Gastrocnemius medialis (tissue), 4 donors: ENCODE data around the gene MASP1.

ENCODE experiments used
- POLR2A ChIP-seq, 2 donors: fragments of 450-650 bp; IDR thresholded peaks; one replicate each; pipeline ENCODE4 v1.6.1; 2017; ENCODE audit warnings: antibody characterized with exemption in 2 of 2, mild to moderate bottlenecking in 2 of 2, moderate library complexity in 2 of 2
- TF ChIP-seq, protein P1 (sequence below), 5 experiments: fragments of 450-650 bp in 3 of 5; fragments of 200-600 bp in 2 of 5; sonication (generic) in 2 of 5; IDR thresholded peaks in 4 of 5; conservative IDR thresholded peaks in 1 of 5; 1 replicate in 4 of 5; 2 replicates in 1 of 5; pipeline ENCODE4 v1.5.1; 2016 to 2019; ENCODE audit warnings: antibody characterized with exemption in 5 of 5, mild to moderate bottlenecking in 3 of 5, moderate library complexity in 3 of 5

- TF ChIP-seq, protein P1, sequence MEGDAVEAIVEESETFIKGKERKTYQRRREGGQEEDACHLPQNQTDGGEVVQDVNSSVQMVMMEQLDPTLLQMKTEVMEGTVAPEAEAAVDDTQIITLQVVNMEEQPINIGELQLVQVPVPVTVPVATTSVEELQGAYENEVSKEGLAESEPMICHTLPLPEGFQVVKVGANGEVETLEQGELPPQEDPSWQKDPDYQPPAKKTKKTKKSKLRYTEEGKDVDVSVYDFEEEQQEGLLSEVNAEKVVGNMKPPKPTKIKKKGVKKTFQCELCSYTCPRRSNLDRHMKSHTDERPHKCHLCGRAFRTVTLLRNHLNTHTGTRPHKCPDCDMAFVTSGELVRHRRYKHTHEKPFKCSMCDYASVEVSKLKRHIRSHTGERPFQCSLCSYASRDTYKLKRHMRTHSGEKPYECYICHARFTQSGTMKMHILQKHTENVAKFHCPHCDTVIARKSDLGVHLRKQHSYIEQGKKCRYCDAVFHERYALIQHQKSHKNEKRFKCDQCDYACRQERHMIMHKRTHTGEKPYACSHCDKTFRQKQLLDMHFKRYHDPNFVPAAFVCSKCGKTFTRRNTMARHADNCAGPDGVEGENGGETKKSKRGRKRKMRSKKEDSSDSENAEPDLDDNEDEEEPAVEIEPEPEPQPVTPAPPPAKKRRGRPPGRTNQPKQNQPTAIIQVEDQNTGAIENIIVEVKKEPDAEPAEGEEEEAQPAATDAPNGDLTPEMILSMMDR (IDR thresholded peaks at IDR 0.05 in 4 of 5, conservative IDR thresholded peaks at IDR 0.05 in 1 of 5), result no peak
- TF ChIP-seq POLR2A (IDR thresholded peaks at IDR 0.05), result no peak
Measured at GRCh38 chr3:187263270-187263669, 28.3 kb downstream of the MASP1 start.
